Mesenchymal stem cell (in vitro differentiated cells and primary cell): Measurements from ENCODE around the gene NRN1L. TPM values are rescaled to one million over a fixed set of nuclear protein-coding genes. Genes with fewer than 3 reads are reported as not detected.

ENCODE experiments used
- small RNA-seq: library from polyadenylated mRNA; stranded (forward); fragments of <200 nt; extraction: miRNeasy Mini kit (QIAGEN cat#:217004); gene quantifications from one replicate; pipeline ENCODE3, GENCODE V24; 2013; ENCODE audit warnings: low read depth

NRN1L gene

Small RNA genes within 50 kb of the gene (small RNA-seq; reads per million reads assigned to genes)
- gene AC040162.2, result not detected
- gene NRN1L, result not detected
